Parietal lobe (tissue), 1 donor: Measurements from ENCODE around the gene SLC30A1. TPM values are rescaled to one million over a fixed set of nuclear protein-coding genes. Genes with fewer than 3 reads are reported as not detected.

Experiments used
- total RNA-seq: library from RNA; depleted of rRNA; stranded (reverse); fragments of >200 nt; gene quantifications from one replicate; pipeline ENCODE4 v1.2.3, GENCODE V29; 2014

SLC30A1 gene
- total RNA-seq, result 17.5 TPM

GRCh38 chr1:211578640-211579439, at the start of gene SLC30A1:
Gene SLC30A1 (minus strand): TSS chr1:211579161. CDS start chr1:211578612, 549 bp downstream.

Other genes starting within 250 kb of the SLC30A1 start
- not detected for gene RD3, start 87.0 kb downstream of the SLC30A1 start, total RNA-seq
- 3.8 TPM for gene NEK2, start 96.5 kb upstream of the SLC30A1 start, total RNA-seq